Epidermal melanocyte (primary cell): Measurements from ENCODE around the gene PNPLA1.
"Not testable (repeated sequence)": the region's sequence is repeated elsewhere in the genome, so short reads cannot be mapped to it uniquely, and the experiment has no call there.

Experiments
- DNase-seq: peaks from one replicate; pipeline ENCODE4 v3.0.0; 2011; ENCODE audit warnings: low spot score; ENCODE audit not compliant: insufficient read length

Gene PNPLA1

DNA sequence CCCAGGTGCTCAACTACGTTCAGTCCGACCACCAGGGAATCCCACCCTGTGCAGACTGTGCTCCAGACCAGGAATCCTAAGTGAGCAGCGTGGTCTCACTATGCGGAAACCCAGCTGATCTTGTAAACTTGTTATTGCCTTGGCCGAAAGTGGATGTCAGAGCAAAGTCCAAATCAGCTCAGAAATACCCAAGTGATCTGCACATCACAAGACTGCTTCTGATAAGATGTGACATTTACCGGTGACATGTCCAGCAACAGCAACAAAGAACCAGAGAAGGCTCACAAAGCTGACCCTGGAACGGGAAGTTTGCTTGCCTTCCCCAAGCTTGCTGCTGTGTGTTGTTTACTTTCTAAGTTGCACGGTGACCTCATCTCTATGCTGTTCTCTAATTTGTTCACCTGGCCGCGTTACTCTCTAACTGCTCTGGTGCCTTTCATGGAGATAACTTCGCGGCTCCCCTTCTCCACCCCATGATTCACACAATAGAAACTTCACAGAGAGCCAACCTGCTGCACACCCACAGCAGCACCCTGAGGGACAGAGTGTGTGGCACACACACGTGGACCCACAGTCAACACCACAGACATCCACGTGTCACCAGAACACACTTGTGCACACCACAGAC lies 65.1 kb downstream of the PNPLA1 start:
- DNase-seq = no peak

DNA sequence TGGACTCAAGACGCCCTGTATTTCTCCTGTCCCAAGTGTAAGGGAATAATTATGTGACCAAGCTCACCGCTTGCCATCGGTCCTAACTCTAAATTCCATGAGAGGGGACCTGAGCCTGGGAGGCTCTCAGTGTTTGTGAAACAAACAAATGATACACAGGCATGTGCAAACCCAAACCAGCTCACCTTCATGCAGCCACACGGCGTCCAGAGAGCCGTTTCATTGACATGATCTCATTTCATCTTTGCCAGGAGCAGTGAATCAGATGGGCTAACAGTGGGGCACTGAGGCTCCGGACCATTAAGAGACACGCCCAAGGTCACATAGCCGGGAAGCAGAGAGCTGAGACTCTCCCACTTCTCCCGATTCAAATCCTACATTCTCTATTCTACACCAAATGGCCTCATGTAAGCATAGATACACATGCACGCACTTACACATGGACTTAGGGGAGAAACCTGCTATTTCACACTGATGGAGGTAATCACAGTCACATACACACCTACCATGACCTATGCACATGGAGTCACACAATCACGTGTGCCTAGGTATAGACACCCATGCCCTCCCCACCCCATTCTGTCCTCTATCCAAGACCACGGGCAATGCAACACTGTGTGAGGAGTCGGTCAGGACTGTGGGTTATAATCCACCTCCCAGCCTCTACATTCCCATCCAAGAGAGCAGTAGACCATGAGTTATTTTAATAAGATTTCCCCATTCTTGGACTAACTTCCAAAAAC lies 65.8 kb downstream of the PNPLA1 start:
- no peak for DNase-seq

DNA sequence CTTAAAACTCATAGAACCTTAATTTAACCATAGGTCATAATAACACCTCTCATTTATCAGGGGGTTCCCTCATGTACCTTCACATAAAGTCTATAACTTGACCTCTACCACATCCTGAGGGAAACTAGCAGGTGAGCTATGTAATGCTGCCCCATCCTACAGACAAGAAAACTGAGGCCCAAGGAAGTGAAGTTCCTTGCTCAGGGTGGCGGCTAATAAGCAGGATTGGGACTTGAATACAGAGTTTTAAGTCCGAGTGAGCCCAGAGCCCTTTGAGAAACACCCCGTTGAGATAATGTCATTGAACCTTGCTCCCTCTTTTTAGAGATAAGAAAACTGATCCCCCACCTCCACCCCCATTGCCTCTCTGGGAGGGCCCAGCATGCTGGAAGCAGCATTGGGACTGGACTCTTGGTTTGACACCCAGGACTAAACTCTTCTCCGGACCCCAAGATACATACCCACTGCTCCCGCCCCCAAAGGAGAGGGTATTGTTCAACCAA lies 66.4 kb downstream of the PNPLA1 start:
- no peak for DNase-seq

DNA sequence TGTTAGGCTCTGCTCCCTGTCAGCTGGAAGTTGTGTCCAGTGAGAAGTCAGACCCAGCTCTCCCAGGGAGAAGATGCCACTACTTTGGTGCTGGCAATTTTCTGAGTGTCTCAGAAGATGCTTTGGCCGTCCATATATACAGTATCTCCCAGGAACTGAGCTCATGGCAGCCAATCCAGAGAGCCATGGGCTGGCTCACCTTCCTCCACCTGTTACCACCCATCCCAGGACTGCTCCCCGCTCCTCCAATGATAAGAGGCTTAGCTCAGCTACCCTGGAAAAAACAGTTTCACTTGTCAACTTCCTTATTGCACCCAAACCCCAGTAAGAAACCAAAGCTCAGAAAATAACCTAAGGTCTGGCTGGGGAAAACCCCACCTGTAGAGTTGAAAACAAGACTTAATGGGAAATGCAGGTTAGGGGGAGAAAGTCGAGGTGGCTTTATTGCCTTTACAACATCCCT lies 67.0 kb downstream of the PNPLA1 start, which contains the start of gene BNIP5:
Gene BNIP5 (minus strand): TSS at position 110 of the 463 bp plus-strand sequence. CDS start 6,198 bp downstream, outside the sequence.
- no peak for DNase-seq

DNA sequence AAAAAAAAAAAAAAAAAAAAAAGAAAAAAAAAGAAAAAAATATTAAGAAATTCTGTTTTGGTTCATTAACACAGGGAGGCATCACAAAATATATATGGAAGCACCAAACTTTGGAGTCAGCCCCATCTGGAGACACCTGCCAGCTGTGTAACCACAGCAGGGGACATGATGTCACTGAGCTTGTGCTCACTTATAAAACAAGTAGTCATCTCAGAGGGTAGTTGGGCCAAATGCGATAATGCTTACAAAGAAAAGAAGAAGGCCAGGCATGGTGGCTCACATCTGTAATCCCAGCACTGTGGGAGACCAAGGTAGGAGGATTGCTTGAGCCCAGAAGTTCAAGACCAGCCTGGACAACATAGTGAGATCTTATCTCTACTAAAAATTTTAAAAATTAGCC lies 68.0 kb downstream of the PNPLA1 start:
- DNase-seq = no peak

DNA sequence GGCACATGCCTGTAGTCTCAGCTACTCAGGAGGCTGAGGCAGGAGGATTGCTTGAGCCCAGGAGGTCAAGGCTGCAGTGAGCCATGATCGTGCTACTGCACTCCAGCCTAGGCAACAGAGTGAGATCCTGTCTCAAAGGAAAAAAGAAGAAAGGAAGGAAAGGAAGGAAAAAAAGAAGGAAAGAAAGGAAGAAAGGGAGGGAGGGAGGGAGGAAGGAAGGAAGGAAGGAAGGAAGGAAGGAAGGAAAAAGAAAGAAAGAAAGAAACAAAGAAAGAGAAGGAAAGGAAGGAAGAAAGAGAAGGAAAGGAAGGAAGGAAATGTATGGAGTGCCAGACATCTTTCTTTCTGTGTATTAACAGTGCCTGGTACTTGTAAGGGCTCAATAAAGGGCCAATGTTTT lies 68.4 kb downstream of the PNPLA1 start:
- DNase-seq = not testable (repeated sequence)

DNA sequence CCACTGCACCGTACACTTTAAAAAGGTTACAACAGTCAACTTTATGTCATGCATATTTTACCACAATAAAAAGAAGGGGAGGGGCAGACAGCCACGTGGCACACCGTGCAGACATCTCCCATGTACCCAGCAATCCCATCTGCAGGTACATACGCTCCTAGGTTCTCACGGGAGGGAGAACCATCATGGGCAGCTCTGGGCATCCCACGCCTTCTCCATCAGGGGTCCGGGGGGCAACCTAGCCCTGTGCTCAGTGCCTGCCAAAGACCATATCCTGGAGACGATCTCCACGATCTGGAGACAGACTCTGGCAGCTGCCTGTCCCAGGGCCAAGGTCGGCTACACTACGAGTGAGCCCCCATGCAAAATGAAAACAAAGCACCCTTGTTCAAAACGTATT lies 69.3 kb downstream of the PNPLA1 start:
- DNase-seq = no peak

DNA sequence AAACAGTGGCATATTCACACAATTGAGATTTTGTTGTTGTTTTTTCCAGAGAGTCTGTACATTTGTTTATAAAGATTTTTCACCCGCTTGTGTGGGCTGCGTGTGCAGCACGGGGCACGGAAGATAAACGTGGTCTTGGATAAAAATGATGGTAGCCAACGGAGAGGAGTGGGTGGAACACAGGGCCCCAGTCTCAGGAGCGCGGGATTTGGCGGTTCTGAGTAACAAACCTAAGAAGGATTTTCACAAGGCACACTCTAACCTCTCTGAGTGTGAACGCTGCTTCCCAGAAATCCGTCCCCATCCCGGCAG lies 70.4 kb downstream of the PNPLA1 start:
- DNase-seq = no peak

DNA sequence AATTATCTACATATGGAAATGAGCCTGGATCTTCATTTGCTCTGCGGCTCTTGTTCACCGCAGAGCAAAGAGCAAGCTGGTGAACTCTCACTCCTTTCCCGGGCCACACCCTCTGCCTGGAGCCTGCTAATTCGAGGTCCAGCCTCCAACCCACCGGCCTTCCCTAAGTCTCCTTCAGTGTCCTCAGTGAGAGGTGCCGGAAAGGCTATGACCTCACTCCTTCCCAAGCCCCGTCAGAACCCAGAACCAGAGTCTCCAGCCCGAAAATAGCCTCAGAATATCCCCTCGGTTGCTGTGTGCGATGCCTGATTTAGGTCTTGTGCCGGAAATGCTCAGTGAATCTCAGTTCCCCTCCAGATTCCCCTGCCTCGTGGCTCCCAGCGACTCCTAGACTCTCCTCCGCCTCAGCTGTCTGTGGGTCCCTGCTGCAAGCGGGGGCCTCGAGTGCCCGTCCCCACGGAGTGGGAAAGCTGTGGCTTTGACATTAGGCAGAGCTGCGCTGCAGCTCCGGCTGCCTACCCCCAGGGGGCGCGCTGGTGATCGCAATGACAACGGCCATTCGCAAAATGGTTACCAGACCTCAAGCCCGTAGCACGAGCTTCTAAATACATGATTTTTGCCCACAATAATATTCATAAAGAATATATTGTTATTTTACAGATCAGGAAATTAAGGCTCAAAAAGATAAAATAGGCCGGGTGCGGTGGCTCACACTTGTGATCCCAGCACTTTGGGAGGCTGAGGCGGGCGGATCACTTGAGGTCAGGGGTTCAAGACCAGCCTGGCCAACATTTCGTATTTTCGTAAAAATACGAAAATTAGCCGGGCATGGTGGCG lies 71.0 kb downstream of the PNPLA1 start:
- peak; percentile 72 for DNase-seq

DNA sequence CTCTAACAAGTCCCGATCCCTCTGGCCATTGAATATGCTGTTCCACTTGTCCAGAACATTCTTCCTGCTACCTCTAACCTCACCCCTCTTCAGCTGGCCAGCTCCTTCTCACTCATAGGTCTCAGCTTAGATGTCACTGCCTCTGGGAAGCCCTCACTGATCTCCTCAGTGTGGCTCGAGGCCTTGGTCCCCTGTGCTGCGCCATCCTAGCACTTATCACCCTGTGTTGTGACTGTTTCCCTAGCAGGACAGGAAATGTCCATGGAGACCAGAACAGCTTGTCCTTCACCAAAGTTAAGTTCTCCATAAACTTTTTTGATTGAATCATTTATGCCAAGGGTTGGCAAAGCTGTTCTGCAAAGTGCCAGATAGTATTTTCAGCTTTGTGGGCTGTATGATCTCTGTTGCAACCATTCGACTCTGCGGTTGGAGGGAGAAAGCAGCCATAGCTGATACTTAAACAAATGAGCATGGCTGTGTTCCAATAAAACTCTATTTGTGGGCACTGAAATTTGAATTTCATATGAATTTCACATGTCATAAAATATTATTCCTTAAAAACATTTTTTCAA lies 73.3 kb downstream of the PNPLA1 start:
- DNase-seq = no peak

DNA sequence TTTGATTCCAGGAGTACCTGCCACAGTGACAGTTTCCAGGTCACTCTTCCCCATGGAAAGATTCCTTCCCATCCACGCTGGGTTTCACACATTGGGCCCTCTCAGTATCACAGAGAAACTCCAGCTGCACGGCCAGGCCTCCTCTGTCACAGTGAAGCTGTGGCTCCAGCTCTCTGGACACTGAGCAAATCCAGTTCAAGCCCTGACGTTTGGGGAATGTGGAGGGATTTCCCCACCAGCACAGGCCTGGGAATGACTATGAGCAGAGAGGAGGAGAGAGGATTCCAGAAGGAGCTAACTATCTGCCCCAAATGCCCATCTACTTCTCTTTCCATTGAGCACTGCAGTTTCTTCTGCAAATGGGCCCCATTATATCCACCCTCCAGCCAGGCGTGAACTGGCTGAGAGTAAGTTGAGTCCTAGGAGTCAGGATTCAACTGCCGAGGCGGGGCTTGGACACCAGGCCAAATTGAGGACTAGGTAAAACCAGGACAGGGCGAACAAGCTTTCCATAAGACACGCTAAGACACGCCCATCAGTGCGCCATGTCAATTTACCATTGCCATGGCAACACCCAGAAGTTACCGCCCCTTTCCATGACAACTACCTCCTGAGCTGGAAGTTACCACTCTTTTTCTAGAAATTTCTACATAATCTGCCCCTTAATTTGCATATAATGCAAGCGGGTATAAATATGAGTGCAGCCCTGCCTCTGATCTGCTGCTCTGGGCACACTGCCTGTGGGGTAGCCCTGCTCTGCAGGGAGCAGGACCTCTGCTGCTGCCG lies 76.0 kb downstream of the PNPLA1 start:
- DNase-seq = no peak

DNA sequence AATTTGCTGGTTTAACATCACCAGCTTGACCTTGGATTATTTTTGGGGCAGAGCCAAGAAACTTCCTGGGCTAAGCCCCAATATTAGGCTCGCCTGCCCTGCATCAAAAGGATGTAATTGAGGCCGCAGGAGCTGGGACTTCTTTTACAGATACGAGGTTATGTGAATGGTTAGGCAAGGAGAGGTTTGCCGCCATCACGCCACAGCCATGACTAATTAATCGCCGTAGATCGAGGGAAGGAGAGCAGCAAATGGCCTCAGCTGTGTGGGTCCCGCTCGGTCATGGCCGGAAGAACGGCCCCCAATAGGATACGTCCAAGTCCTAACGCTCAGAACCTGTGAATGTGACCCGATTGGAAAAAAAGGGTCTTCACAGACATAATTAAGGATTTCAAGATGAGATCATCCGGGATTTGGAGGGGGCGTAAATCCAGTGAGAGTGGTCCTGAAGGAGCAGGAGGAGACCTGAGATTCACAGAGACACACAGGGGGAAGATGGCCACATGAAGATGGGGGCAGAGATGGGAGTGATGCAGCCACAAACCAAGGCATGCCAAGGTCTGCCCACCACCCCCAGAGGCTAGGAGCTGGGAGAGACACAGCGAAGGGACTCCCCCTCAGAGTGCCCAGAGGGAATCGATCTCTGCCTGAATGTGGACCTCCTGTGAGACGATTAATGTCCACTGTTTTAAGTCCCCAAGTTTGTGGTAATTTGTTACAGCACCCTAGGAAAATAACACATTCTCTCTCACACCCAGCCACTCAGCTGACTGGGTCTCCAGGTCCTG lies 76.8 kb downstream of the PNPLA1 start:
- DNase-seq = no peak

DNA sequence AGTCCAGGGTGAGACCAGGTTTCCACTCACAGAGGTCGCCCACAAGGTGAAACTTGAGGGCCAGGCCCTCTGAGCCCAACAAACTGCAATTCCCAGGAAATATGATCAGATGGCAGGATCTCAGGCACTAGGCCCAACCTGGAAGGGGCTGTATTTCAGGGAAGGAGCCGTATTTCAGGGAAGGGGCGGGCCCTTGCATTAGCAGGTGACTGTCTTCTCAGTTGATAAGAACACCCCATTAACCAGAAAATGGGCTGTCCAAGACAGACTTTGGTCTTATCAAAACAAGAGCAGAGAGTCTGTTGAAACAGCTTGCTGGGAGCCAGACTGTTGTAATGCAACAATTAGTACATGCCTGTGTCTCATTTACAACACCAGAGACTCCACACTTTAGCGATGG lies 77.8 kb downstream of the PNPLA1 start:
- DNase-seq = no peak

DNA sequence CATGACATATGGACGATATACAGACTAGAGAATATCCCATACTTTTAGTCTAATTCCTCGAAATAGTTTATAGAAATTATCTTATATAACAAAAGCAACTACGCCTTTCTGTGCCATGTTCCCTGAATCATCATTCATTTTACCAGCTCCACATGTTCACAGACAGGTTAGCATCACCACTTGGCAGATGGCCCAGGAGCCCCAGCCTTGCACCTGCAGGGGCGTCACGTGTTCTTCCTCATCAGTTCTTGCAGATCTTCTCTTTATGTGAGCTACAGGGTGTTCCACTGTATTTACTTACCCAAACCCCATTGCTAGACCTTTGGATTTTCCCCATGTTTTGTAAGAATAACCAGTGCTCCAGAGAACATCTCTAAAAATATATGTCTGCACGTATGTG lies 79.4 kb downstream of the PNPLA1 start:
- DNase-seq = no peak

DNA sequence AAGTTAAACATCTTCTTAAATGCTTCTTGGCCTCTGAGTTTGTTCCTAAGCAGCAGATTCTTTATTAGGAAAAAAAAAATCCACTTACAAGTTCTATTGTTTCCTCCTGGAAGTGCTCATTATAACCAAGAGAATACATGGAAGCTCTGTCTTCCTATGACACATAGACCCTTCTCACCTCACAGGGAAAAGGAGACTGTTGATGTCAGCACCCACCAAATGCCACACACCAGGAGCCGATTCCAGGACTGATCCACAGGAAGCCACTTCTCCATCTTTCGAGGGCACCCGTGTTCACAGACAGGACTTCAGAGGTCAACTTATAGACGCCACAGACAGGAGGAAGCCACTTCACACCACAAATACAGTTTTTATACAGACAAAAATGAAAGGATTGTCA lies 80.2 kb downstream of the PNPLA1 start:
- DNase-seq = no peak

DNA sequence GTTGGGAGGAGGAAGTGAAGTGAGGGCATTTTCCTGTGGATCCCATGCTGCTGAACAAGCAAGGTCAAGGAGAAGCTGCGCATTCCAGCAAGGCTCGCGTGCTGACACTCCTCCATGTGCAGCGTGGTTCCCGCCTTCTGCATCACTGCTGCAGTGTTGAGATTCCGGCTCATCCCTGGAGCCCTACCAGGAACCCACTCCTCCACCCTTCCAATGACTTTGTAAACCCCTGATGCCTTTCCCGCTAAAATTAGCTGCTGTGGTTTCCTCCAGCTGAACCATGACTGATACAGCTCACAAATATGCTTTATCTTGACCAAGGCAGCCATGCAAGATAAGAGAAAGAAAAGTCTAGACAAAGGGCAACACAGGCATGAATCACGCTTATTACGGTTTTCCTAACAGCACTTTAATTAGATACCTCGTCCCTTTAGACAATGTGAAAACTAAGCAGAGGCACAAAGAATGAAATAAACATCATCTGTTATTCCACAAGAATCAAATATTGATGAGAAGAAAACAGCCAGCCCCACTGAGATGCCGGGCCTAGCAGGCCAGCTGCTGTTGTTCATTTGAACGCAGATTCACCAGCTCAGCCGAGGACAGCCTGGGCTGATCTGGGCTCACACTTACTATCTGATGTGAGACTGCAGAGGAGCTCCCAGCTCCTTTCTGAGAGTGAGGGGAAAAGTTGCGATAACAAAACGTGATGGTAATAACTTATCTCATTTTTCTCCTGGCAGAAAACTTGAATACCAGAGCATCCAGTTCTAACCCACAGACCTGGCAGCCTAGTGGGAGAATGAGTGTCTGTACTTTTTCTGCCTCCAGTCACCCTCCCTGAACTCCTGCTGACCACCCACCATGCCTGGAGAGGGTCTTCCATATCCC lies 81.1 kb downstream of the PNPLA1 start:
- no peak for DNase-seq

DNA sequence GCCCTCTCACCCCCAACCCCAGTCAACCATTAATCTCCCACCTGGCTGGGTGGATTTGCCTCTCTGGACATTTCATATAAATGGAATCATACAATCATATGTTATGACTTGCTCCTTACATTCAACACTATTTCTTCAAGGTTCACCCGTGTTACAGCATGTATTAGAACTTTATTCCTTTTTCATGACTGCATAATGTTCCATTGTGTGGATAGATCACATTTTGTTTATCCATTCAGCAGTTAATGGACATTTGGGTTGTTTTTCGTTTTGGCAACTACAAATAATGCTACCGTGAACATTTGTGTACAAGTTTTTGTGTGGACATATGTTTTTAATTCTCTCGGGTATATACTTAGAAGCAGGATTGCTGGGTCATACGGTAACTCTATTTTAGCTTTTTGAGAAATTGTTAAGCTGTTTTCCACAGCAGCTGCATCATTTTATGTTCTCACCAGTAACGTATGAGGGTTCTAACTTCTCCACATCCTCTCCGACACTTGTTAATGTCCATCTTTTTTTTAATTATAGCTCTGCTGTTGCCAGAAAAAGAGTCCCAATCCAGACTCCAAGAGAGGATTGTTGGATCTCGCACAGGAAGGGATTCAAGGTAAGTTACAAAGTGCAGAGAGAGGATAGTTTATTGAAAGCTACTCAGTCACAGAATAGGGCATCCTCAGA lies 82.8 kb downstream of the PNPLA1 start:
- no peak for DNase-seq

DNA sequence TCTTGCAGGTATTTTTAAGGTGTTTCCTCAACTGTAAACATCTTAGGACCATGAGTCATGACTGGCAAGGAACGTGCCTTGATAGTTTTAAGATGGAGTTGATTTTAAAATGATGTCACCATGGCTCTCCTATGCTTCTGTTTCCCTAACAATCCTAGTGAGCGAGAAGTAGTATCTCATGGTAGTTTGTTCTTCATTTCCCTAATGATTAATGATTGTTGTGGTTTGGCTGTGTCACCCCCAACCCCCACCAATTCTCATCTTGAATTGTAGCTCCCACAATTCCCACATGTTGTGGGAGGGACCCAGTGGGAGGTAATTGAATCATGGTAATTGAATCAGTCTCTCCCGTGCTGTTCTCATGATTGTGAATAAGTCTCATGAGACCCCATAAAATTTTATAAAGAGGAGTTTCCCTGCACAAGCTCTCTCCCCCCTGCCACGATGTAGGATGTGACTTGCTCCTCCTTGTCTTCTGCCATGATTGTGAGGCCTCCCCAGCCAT lies 83.6 kb downstream of the PNPLA1 start:
- no peak for DNase-seq
